C4-2B (cell line): ENCODE measurements around the gene MTR.

Experiments
- CTCF ChIP-seq: fragments of 450-650 bp; conservative IDR thresholded peaks from 2 replicates; pipeline ENCODE4 v1.5.1; 2017; ENCODE audit warnings: mild to moderate bottlenecking
- ZFX ChIP-seq: fragments of 450-650 bp; IDR thresholded peaks from 2 replicates; pipeline ENCODE4 v1.6.1; 2017

GRCh38 chr1:236888903-236889302 lies 93.8 kb downstream of the MTR start:
- TF ChIP-seq CTCF, result no peak
- TF ChIP-seq ZFX, result no peak
